Measurements from ENCODE around the gene COQ4.

COQ4 gene

DNA sequence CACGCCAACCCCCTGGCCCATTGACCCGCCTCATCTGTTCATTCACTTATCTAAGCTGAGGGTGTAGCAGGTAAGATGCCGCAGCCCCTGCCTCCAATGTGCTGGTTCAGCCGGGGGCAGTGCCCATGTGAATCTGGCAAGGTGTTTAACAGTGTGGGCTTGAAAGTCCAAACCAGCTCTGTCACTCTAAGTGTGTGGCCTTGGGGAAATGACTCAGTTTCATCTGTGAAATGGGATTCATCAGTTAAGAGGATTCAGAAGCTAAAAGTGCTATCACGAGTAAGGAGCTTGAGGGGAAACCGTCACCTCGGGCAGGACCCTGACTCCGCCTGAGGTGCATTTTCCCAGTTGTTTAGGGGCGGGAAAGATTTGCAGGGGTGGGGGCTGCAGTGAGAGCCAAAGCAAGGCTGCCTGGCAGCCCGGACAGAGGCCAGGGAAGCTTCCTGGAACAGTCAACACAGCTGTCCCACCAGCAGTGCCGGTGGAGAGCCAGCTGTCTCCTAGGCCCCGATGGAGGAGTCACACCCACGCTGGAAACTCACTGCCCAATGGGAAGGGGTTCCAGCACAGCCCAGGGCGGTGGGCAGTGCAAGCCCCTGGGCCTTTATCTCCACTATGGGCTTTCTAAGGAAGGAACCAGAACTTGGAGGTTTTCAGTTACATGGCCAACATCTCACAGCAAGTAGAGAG is 38.8 kb downstream of the COQ4 start:
- TF ChIP-seq JUND (IDR thresholded peaks at IDR 0.05; ENCODE audit: low read depth): no peak
- in situ Hi-C loops (cut with HindIII; ENCODE audit: low pct_unique_long_range_greater_than_20kb, low sequenced_read_pairs): no loop called here
- no peak for DNase-seq (ENCODE audit: low read depth in 1 of 2, low spot score in 1 of 2)

DNA sequence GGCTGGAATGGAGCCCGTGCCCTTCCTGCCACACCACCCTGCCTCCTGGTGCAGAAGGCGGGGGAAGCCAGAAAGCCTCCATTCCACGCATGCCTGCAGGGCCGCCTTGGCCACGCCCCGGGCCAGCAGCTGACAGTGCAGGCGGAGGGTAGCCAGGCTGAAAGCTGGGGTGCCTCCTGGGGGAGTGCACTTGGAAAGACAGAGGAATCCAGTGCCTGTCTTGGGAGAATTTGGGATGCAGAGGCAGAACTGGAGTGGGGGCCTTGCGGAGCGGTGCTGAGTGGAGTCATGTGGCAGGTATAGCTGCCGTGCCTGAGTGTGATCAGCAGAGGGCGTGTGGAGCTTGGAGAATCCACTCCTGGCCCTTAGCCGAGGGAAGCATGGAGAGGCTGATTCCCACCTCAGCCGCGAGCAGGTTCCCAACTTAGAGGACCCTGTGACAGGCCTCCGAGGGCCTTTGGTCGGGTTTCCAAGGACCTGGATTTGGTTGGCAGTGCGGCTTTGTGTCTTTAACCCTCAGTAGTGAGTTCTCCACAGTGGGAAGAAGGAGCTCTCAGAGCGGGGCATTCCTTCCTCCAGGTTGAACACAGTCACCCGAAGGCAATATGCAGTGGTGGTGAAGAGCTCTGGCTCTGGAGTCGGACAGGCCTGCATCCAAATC is 39.5 kb downstream of the COQ4 start:
- peak; percentile 90 to 96 for DNase-seq (ENCODE audit: low read depth in 1 of 2, low spot score in 1 of 2)
- in situ Hi-C loops (cut with HindIII; ENCODE audit: low pct_unique_long_range_greater_than_20kb, low sequenced_read_pairs): no loop called here
- no peak for TF ChIP-seq JUND (IDR thresholded peaks at IDR 0.05; ENCODE audit: low read depth)

DNA sequence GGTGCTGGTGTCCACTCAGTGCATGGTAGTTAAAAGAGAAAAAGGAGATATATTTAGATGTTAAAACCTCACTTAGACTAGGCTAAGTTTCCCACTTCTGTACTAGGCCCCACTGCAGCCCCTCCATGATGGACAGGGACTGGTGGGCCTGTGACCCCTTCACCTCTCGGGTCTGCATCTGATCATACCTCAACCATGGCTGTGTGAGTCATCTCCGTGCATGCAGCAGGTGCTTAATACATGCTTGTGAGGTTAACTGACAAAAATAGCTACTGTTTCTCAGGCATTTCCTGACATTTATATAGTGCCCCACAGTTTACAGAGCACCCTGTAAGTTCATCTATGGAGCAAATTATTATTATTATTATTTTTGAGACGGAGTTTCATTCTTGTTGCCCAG is 40.1 kb downstream of the COQ4 start:
- DNase-seq (ENCODE audit: low read depth in 1 of 2, low spot score in 1 of 2): no peak
- in situ Hi-C loops (cut with HindIII; ENCODE audit: low pct_unique_long_range_greater_than_20kb, low sequenced_read_pairs): no loop called here
- TF ChIP-seq JUND (IDR thresholded peaks at IDR 0.05; ENCODE audit: low read depth): no peak

DNA sequence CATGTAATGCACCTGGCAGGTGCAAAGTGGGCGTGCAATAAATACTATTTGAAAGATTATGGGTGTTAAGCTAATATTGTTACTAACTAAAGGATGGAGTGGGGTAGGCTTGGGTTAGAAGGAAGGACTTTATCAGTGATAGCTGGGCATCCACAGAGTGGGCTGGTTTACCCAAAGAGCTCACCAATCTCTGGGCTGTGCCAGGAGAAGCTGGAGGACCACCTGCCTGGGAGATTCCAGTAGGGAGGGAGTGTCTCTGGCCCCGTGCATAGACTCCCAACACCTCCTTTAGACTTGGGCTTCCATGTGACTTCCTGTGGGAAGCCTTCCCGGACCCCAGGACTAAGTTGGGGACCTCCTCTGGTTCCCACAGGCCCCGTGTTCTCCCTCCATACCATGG is 42.9 kb downstream of the COQ4 start:
- in situ Hi-C loops (cut with HindIII; ENCODE audit: low pct_unique_long_range_greater_than_20kb, low sequenced_read_pairs): no loop called here
- DNase-seq (ENCODE audit: low read depth in 1 of 2, low spot score in 1 of 2): no peak
- TF ChIP-seq JUND (IDR thresholded peaks at IDR 0.05; ENCODE audit: low read depth): no peak

DNA sequence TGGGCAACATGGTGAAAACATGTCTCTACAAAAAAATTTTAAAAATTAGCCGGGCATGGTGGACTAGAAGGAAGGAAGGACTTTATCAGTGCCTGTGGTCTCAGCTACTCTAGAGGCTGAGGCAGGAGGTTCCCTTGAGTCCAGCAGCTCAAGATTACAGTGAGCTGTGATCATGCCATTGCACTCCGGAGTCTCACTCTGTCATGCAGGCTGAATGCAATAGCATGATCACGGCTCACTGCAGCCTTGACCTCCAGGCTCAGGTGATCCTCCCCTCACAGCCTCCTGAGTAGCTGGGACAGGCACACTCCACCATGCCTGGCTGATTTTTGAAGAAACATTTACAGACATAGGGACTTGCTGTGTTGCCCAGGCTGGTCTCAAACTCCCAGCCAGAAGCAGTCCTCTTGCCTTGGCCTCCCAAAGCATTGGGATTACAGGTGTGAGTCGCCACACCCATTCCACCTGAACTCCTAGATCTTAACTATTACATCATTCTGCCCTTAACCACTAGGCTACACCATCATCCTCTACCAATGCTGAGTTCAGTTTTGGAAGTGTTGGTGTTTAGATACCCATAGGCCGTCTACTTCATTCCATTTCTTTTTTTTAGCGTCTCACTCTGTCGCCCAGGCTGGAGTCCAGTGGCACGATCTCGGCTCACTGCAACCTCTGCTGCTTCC is 46.5 kb downstream of the COQ4 start:
- TF ChIP-seq JUND (IDR thresholded peaks at IDR 0.05; ENCODE audit: low read depth): no peak
- no peak for DNase-seq (ENCODE audit: low read depth in 1 of 2, low spot score in 1 of 2)
- in situ Hi-C loops (cut with HindIII; ENCODE audit: low pct_unique_long_range_greater_than_20kb, low sequenced_read_pairs): no loop called here

DNA sequence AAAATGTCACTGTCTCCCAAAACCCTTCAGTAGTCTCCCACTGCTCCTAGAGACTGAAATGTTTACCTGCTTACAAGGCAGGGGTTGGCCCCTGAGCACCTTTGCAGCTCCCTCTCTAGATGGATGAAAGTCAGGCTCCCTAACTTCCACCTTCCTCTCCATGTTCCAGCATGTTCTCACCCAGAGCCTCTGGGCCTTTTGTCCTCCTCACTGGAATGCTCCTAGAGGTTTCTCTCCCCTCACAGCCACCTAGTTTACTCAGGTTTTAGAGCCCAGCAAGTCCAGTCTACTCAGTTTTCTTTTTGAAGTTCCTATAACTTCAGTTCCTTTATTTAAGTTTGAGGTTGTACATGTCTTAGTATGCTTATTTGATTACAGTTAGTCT is 47.7 kb downstream of the COQ4 start:
- TF ChIP-seq JUND (IDR thresholded peaks at IDR 0.05; ENCODE audit: low read depth): no peak
- DNase-seq (ENCODE audit: low read depth in 1 of 2, low spot score in 1 of 2): peak in 1 of 2 experiments; percentile 26
- in situ Hi-C loops (cut with HindIII; ENCODE audit: low pct_unique_long_range_greater_than_20kb, low sequenced_read_pairs): no loop called here

- no peak for TF ChIP-seq JUND (IDR thresholded peaks at IDR 0.05; ENCODE audit: low read depth)
- peak; percentile 98 for DNase-seq (ENCODE audit: low read depth in 1 of 2, low spot score in 1 of 2)
Observed at GRCh38 chr9:128370752-128371629, 48.4 kb downstream of the COQ4 start, which contains the start of gene URM1. Gene URM1 (plus strand): TSS chr9:128371374. CDS start chr9:128371381, 7 bp downstream.

GRCh38 chr9:128371630-128372117 is 49.0 kb downstream of the COQ4 start:
- no peak for TF ChIP-seq JUND (IDR thresholded peaks at IDR 0.05; ENCODE audit: low read depth)
- in situ Hi-C loops (cut with HindIII; ENCODE audit: low pct_unique_long_range_greater_than_20kb, low sequenced_read_pairs): no loop called here
- DNase-seq (ENCODE audit: low read depth in 1 of 2, low spot score in 1 of 2): no peak

More at GRCh38 chr9:128370752-128371629, 48.4 kb downstream of the COQ4 start, which contains the start of gene URM1:
- in situ Hi-C loops (cut with HindIII; ENCODE audit: low pct_unique_long_range_greater_than_20kb, low sequenced_read_pairs): no loop called here

DNA sequence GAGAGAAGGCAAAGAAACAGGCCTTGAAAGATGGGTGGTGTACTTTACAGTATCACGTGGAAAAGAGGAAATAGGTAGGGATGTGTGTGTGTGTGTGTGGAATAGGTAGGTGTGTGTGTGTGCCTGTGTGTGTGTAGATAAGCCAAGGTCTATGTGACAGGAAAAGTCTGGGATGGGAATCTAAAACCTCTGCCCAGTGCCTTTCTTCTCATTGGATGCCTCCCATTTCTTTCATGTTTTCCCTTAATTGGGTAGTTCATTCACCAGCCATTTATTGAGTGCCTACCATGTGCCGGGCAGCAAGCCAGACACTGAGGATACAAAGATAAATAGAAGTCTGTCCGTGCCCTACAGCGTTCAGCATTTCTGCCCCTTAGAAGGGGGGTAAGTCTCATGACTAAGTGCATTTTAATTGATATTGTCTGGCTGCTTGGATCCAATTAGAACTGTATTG is 49.6 kb downstream of the COQ4 start:
- DNase-seq (ENCODE audit: low read depth in 1 of 2, low spot score in 1 of 2): no peak
- TF ChIP-seq JUND (IDR thresholded peaks at IDR 0.05; ENCODE audit: low read depth): no peak
- in situ Hi-C loops (cut with HindIII; ENCODE audit: low pct_unique_long_range_greater_than_20kb, low sequenced_read_pairs): no loop called here

DNA sequence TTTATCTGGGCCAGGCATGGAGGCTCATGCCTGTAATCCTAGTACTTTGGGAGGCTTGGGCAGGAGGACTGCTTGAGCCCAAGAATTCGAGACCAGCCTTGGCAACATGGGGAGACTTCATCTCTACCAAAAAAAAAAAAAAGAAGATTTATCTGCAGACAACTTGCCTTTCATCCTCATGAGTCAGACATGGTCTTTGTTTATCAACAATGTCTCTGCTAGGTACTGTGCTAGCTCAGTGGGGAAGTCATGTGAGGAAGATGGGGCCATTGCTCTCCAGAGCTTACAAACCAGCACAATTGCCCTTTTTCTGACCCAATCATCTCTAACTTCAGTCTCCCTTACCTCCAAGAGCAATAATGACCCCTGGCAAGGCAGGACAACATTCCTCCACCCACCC is 50.1 kb downstream of the COQ4 start:
- TF ChIP-seq JUND (IDR thresholded peaks at IDR 0.05; ENCODE audit: low read depth): no peak
- DNase-seq (ENCODE audit: low read depth in 1 of 2, low spot score in 1 of 2): no peak
- in situ Hi-C loops (cut with HindIII; ENCODE audit: low pct_unique_long_range_greater_than_20kb, low sequenced_read_pairs): no loop called here

DNA sequence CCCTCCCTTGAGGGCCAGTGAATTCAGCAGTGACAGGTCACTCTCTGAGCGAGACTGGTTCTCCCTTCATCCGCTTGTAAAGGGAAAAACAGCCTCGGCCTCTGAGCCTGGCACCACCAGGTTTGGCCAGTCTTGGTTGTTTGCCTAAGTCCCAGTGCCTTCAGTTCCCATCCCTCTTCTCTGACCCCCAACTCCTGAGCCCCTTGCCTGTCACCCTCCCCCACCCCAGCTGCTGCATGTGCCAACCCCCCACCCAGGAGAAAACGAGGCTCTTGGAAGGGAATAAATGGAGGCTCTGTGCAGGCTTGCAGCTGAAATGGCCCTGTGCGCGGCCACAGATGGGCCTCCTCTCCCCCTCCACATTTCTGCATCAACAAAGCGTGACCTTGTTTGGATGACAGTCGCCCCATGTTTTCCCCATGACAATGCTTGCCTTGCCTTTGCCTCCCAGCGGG is 51.6 kb downstream of the COQ4 start:
- DNase-seq (ENCODE audit: low read depth in 1 of 2, low spot score in 1 of 2): no peak
- no peak for TF ChIP-seq JUND (IDR thresholded peaks at IDR 0.05; ENCODE audit: low read depth)
- in situ Hi-C loops (cut with HindIII; ENCODE audit: low pct_unique_long_range_greater_than_20kb, low sequenced_read_pairs): no loop called here

GRCh38 chr9:128375865-128376264 is 53.2 kb downstream of the COQ4 start:
- TF ChIP-seq JUND (IDR thresholded peaks at IDR 0.05; ENCODE audit: low read depth): no peak
- in situ Hi-C loops (cut with HindIII; ENCODE audit: low pct_unique_long_range_greater_than_20kb, low sequenced_read_pairs): no loop called here
- no peak for DNase-seq (ENCODE audit: low read depth in 1 of 2, low spot score in 1 of 2)
